ENCODE data around the gene FERMT1. TPM values are rescaled to one million over a fixed set of nuclear protein-coding genes. Genes with fewer than 3 reads are reported as not detected.

FERMT1 gene
- total and polyA plus RNA-seq, 2 experiments from 2014 or later: 16.2 to 18.3 TPM

- no peak overlapping the region for H3K4me2 ChIP-seq
- H3K9me2 ChIP-seq (ENCODE audit: insufficient read depth): no peaks in the 10 kb centered on the region
- no peaks in the 10 kb centered on the region for H3K4me1 ChIP-seq (ENCODE audit: insufficient read depth)
- H3F3A ChIP-seq (replicated peaks; ENCODE audit: low read depth): no peaks in the 10 kb centered on the region
- ATAC-seq (no peak), DNase-seq (ENCODE audit: low spot score) (no peak)
- H3K4me1 Mint-ChIP-seq: no peaks in the 10 kb centered on the region
- no peak overlapping the region for H2AFZ ChIP-seq
- peaks cover 2% of the 10 kb centered on the region for H3K27me3 Mint-ChIP-seq (ENCODE audit: insufficient read depth, low read depth, poor library complexity)
- no peaks in the 10 kb centered on the region for H3K79me2 ChIP-seq (replicated peaks; ENCODE audit: insufficient read depth)
- no peaks in the 10 kb centered on the region for H3K9me3 Mint-ChIP-seq
- no peak overlapping the region for H3K27ac Mint-ChIP-seq
- no peak for TF ChIP-seq EZH2phosphoT487 (IDR thresholded peaks at IDR 0.05; ENCODE audit: unreplicated experiment)
- no peak for TF ChIP-seq JUNB (IDR thresholded peaks at IDR 0.05; ENCODE audit: unreplicated experiment)
- TF ChIP-seq, protein P1, sequence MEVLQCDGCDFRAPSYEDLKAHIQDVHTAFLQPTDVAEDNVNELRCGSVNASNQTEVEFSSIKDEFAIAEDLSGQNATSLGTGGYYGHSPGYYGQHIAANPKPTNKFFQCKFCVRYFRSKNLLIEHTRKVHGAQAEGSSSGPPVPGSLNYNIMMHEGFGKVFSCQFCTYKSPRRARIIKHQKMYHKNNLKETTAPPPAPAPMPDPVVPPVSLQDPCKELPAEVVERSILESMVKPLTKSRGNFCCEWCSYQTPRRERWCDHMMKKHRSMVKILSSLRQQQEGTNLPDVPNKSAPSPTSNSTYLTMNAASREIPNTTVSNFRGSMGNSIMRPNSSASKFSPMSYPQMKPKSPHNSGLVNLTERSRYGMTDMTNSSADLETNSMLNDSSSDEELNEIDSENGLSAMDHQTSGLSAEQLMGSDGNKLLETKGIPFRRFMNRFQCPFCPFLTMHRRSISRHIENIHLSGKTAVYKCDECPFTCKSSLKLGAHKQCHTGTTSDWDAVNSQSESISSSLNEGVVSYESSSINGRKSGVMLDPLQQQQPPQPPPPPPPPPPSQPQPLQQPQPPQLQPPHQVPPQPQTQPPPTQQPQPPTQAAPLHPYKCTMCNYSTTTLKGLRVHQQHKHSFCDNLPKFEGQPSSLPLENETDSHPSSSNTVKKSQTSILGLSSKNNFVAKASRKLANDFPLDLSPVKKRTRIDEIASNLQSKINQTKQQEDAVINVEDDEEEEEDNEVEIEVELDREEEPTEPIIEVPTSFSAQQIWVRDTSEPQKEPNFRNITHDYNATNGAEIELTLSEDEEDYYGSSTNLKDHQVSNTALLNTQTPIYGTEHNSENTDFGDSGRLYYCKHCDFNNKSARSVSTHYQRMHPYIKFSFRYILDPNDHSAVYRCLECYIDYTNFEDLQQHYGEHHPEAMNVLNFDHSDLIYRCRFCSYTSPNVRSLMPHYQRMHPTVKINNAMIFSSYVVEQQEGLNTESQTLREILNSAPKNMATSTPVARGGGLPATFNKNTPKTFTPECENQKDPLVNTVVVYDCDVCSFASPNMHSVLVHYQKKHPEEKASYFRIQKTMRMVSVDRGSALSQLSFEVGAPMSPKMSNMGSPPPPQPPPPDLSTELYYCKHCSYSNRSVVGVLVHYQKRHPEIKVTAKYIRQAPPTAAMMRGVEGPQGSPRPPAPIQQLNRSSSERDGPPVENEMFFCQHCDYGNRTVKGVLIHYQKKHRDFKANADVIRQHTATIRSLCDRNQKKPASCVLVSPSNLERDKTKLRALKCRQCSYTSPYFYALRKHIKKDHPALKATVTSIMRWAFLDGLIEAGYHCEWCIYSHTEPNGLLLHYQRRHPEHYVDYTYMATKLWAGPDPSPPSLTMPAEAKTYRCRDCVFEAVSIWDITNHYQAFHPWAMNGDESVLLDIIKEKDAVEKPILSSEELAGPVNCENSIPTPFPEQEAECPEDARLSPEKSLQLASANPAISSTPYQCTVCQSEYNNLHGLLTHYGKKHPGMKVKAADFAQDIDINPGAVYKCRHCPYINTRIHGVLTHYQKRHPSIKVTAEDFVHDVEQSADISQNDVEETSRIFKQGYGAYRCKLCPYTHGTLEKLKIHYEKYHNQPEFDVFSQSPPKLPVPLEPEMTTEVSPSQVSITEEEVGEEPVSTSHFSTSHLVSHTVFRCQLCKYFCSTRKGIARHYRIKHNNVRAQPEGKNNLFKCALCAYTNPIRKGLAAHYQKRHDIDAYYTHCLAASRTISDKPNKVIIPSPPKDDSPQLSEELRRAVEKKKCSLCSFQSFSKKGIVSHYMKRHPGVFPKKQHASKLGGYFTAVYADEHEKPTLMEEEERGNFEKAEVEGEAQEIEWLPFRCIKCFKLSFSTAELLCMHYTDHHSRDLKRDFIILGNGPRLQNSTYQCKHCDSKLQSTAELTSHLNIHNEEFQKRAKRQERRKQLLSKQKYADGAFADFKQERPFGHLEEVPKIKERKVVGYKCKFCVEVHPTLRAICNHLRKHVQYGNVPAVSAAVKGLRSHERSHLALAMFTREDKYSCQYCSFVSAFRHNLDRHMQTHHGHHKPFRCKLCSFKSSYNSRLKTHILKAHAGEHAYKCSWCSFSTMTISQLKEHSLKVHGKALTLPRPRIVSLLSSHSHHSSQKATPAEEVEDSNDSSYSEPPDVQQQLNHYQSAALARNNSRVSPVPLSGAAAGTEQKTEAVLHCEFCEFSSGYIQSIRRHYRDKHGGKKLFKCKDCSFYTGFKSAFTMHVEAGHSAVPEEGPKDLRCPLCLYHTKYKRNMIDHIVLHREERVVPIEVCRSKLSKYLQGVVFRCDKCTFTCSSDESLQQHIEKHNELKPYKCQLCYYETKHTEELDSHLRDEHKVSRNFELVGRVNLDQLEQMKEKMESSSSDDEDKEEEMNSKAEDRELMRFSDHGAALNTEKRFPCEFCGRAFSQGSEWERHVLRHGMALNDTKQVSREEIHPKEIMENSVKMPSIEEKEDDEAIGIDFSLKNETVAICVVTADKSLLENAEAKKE (CRISPR knock-in tag; IDR thresholded peaks at IDR 0.05): no peak
- no peak overlapping the region for H3K4me3 ChIP-seq
- H4K20me1 ChIP-seq (replicated peaks; ENCODE audit: insufficient read depth): 0 out of 2 replicates have a peak, but pooled peaks cover 3% of the 10 kb centered on the region
- H3K36me3 Mint-ChIP-seq (ENCODE audit: low read depth): no peaks in the 10 kb centered on the region
- no peak overlapping the region for H3K27ac ChIP-seq (ENCODE audit: low read depth)
- H3K27me3 ChIP-seq (ENCODE audit: insufficient read depth): no peaks in the 10 kb centered on the region
- peaks cover 12% of the 10 kb centered on the region for H3K36me3 ChIP-seq (ENCODE audit: insufficient read depth)
- H3K4me3 Mint-ChIP-seq: no peak overlapping the region
These were observed 23.0 kb downstream of the FERMT1 start for GRCh38 chr20:6099819-6100218.

DNA sequence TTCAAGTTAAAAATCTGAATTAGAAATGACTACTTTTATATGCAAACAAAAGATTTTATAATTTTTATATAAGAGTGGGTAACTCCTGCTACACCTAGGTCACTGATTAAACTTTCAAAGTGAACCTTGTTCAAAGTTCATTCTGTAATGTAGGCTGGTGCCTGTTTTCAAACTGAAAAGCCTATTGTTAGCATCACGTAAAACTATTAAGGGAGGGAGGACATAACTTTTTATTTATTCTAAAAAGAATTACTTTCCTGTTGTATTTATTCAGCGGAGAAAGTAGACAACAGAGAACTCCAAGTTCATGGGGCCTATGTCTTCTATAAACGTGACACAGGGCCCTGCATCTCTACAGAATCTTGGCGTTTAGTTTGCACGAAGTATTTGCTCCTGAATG, 27.4 kb downstream of the FERMT1 start:
- Histone ChIP-seq H2AFZ (no peak overlapping the region), H3K36me3 (ENCODE audit: insufficient read depth) (peaks cover 12% of the 10 kb centered on the region; the same call in 1 of the 2 replicates), H3K4me2 (no peak overlapping the region), H3K27ac (ENCODE audit: low read depth) (no peak overlapping the region), H3K4me3 (no peak overlapping the region), H3K4me1 (ENCODE audit: insufficient read depth) (no peaks in the 10 kb centered on the region), H4K20me1 (replicated peaks; ENCODE audit: insufficient read depth) (0 out of 2 replicates have a peak, but pooled peaks cover 3% of the 10 kb centered on the region), H3K79me2 (replicated peaks; ENCODE audit: insufficient read depth) (no peaks in the 10 kb centered on the region), H3F3A (replicated peaks; ENCODE audit: low read depth) (no peaks in the 10 kb centered on the region), H3K9me2 (ENCODE audit: insufficient read depth) (no peaks in the 10 kb centered on the region), H3K27me3 (ENCODE audit: insufficient read depth) (no peaks in the 10 kb centered on the region)
- no peak for DNase-seq (ENCODE audit: low spot score)
- H3K4me3 Mint-ChIP-seq: no peak overlapping the region
- H3K36me3 Mint-ChIP-seq (ENCODE audit: low read depth): no peaks in the 10 kb centered on the region
- ATAC-seq: no peak
- H3K27ac Mint-ChIP-seq: no peak overlapping the region
- no peaks in the 10 kb centered on the region for H3K27me3 Mint-ChIP-seq (ENCODE audit: insufficient read depth, low read depth, poor library complexity)
- H3K4me1 Mint-ChIP-seq: no peaks in the 10 kb centered on the region
- H3K9me3 Mint-ChIP-seq: no peaks in the 10 kb centered on the region
- TF ChIP-seq, protein P1 (CRISPR knock-in tag; IDR thresholded peaks at IDR 0.05): no peak
- no peak for TF ChIP-seq JUNB (IDR thresholded peaks at IDR 0.05; ENCODE audit: unreplicated experiment)
- no peak for TF ChIP-seq ZNF331 (CRISPR knock-in tag; IDR thresholded peaks at IDR 0.05; ENCODE audit: low read depth)
- TF ChIP-seq EZH2phosphoT487 (IDR thresholded peaks at IDR 0.05; ENCODE audit: unreplicated experiment): no peak
- TF ChIP-seq ZNF114 (CRISPR knock-in tag; IDR thresholded peaks at IDR 0.05): no peak
- no peak for TF ChIP-seq POLR2AphosphoS5 (IDR thresholded peaks at IDR 0.05; ENCODE audit: low read depth)
- TF ChIP-seq EZH2 (IDR thresholded peaks at IDR 0.05; ENCODE audit: low read depth, unreplicated experiment): no peak

All from GM23338 (cell line).